Activated CD4-positive, alpha-beta T cell treated with anti-CD3 and anti-CD28 coated beads, Interleukin-2, amount 50 U/mL, for 1 hour (primary cell): Measurements from ENCODE around the gene RNF145.
A peak's percentile ranks its signal among the peaks of the same experiment; 100 is the strongest.

ENCODE experiments used
- DNase-seq: peaks from one replicate; pipeline ENCODE4 v3.0.0-alpha.2; 2020

Gene RNF145

GRCh38 chr5:159216454-159216853 lies 7.1 kb upstream of the RNF145 start:
- DNase-seq = no peak

DNA sequence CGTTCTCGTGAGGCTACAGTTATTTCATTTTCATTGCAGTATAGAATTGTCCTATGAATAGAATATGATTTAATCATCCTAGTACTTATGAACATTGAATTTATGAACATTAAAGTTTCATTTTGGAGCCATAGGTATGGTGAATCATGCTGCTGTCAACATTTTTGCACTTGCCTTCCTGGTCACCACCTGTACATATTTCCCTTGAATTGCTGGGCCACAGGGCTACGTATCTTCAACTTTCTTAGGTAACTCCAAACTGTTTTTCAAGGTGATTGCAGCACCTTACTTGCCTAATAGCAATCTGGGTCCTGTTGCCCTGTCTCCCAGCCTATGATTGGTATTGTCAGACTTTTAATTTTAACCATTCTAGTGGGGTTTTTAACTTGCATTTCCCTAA lies 6.5 kb upstream of the RNF145 start:
- no peak for DNase-seq

DNA sequence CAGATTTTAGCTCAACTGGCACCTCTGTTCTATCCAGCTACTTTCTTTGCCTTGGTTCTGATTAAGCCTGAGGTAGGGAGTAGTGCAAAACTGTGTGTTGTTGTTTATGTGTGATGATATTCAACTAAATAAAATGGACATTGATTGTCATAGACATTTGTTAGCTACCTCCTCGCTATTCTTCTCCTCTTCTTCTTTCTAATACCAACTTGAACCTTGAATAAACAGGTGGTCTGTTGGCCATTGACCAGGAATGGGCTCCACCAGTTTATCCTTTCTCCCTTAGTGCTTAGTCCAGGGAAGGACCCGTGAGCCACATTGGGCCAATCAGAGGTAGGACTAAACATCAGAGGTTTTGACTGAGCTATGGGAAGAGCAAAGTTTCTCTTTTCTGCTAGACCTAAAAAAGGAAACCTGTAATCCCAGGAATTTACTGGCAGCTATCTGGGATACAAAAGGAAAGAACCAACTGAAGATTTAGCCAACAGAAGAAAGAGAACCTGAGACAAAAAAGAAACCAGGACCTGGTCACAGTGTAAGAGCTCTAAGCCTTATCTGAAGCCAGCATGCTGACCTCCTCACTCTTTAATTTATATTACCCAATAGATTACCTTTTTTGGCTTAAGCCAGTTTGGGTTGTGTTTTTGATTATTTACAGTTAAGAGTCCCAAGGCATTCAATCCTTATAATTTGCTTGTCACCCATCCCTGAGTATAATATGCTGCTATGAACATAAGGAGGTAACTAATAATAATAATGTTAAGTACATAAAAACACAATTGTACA lies 5.3 kb upstream of the RNF145 start:
- DNase-seq = no peak

- DNase-seq = no peak
Measured at GRCh38 chr5:159212657-159213462, 3.5 kb upstream of the RNF145 start.

DNA sequence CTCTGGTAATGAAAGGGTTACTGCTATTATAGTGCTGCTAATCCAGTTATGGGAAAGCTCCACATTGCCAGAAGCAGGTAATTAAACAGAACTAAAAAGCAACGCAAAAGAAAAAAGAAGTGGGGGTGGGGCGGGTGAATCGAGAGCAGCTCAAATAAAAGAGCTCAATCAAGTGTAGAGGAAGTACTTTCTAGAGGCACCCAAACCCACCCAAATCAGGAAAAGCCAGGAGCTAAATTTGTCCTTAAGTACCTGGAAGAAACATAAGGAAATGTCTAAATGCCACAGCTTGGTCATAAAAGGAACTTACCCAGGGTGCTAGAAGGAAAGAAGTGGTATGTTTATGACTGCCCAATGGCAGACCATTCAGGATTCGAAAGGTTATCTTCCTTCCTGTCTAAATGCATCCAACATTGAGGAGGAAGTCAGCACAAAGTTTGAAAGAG lies 2.4 kb upstream of the RNF145 start:
- no peak for DNase-seq

DNA sequence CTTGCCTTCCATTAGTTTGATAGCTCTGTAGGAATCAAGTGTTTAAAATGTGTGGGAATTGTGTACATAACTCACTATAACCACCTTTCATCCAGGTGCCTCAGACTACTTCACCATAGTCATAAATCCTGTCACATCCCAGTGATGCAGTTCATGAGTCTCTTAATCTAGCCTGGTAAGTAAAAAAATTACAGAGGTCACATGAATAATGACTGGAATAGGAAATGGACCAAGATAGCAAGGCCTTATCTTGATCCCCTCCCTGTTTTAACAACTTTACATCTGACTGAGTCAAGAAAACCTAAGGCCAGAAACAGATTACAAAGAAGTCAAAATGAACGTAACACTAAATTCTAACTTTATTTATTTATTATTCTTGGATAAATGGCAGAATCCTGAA lies 1.5 kb upstream of the RNF145 start:
- no peak for DNase-seq

DNA sequence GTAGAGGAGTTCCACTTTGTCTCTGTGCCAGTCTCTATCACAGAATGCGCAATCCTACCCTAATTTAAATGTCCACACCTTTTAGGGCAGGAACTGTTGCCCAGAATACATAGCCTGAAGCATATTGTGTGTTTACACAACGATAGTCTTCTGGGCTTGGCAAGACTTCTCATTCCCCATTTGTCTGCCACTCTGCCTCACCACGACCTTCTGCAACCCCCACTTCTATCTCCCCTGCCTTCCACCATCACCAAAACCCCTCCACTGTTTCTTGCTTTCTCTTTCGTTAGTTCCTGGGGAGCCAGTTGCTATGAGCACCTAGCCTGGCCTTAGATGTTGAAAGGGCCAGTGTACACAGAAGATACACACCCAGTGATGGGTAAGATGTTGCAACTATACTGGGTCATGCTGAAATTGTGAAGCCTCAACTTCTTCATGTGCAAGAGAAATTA lies 883 bp upstream of the RNF145 start:
- DNase-seq = no peak

DNA sequence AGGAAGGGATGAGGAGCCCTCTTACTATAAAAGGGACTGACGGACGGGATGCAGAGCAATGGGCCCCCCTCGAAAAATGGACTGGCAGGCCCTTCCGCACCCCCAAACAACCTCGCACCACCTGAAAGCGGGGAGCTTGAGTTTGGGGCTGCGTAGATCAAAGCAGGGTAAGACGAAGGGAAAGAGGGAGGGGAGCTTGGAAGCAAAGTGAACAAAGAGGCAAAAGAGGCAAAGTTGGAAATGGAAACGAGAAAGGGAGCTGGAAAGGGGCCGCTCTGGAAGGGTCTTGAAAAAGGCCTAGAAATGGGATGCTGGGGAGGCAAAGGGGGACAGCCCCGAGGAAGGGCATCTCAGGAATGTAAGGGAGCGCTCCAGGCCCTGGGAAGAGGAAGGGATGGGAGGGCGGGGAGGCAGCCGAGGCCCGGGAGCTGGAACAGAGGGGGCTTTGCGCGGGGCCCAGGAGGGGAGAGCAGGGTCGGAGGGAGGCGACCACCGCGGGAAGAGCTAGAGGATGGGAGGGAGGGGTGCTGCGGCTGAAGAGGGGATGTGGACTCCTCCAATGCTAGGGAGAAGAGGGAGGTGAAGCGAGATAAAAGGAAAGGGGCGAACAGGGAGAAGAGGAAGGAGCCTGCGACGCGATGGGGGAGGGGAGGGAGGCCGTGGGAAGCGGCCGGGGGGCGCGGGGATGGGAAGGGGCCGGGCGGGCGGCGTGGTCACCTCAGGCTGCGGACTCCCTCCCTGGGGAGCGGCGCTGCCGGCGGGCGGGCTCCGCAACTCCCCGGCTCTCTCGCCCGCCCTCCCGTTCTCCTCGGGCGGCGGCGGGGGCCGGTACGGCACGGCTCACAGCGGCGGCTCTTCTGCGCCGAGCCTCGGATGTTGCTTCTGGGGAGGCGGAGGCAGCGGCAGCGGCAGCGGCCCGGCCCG lies 577 bp downstream of the RNF145 start:
- DNase-seq = peak; percentile 20

GRCh38 chr5:159207686-159208513 lies 1.5 kb downstream of the RNF145 start:
- DNase-seq = peak; percentile 80

DNA sequence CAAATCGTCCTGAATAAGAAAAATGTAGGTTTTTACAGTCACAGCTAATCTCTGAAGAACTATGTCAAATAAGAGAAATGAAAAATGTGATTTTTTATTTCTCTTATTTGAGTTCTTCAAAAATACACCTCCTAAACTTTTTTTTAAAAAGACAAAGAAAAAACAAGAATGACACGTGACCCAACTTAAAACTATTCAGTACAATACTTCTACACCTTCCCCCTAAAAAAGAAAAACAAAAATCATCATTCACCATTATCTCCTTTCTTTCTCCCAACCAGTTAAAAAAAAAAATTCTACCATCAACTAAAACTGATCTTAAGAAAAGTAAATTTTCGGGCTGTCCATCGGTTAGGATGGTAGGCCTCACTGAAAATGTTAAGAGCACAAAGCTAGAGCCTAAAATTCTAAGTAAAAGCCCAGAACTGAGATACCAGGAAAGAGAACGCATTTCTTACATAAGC lies 2.1 kb downstream of the RNF145 start:
- no peak for DNase-seq

GRCh38 chr5:159206818-159207217 lies 2.5 kb downstream of the RNF145 start:
- no peak for DNase-seq

GRCh38 chr5:159206368-159206767 lies 3.0 kb downstream of the RNF145 start:
- no peak for DNase-seq

GRCh38 chr5:159203351-159203750 lies 6.0 kb downstream of the RNF145 start:
- DNase-seq = no peak

GRCh38 chr5:159202151-159202550 lies 7.2 kb downstream of the RNF145 start:
- no peak for DNase-seq

DNA sequence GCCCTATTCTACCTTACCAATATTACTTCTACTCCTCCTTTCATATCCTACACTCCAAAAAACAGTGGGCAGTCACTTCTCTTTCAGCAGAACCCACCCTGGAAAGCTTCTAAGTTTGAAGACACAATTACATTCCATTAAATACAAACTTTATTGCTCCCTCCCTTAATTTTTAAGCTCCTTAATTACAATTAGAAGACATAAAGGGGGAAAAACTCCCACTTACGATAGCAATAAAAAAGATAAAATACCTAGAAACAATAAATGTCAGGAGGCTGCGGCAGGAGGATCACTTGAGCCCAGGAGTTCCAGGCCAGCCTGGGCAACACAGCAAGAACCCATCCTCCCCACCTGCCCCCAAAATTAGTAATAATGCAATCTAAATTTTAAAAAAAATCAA lies 9.6 kb downstream of the RNF145 start:
- no peak for DNase-seq

- DNase-seq = no peak
Measured at GRCh38 chr5:159199225-159199624, 10.1 kb downstream of the RNF145 start.

GRCh38 chr5:159198063-159199036 lies 11.0 kb downstream of the RNF145 start:
- DNase-seq = no peak

- DNase-seq = no peak
Measured at GRCh38 chr5:159195775-159196174, 13.6 kb downstream of the RNF145 start.

- DNase-seq = no peak
Measured at GRCh38 chr5:159190170-159190569, 19.2 kb downstream of the RNF145 start.

DNA sequence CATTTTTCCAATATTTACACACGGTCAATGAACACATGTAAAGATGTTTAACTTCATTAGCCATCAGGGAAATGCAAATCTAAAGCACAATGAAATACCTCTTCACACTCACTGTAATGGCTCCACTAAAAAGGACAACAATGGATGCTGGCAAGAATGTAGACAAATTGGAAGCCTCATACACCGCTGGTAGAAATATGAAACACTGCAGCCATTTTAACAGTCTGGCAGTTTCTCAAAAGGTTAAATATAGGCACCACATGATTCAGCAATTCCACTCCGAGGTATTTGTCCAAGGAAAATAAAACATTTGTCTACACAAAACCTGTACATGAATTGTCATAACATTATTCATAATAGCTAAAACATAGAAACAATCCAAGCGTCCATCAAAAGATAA lies 20.0 kb downstream of the RNF145 start:
- DNase-seq = no peak

DNA sequence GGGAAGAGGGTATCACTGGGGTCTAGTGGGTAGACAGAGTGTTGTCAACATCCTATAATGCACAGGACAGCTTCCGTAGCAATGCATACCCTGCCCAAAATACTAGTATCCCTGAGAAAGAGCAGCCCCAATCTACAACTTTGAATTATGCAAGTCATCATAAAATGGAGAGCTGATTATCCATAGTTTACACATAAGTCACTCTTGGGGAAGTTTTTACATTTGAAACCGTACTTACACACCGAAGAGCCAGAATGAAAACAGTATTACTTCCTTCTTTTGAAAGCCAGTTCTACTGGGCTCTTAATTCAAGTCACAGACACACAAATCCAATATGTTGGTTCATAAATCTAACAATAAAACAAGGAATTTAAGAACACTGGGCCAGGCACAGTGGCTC lies 21.6 kb downstream of the RNF145 start:
- DNase-seq = no peak
